ENCODE results near the gene UCK2. TPM values are rescaled to one million over a fixed set of nuclear protein-coding genes. Genes with fewer than 3 reads are reported as not detected.

The UCK2 gene
- total and polyA plus RNA-seq, 10 of the 15 experiments (the other 5 are each of a cell fraction or from before 2014, with no cell fraction given) = 55.3 to 106 (median 84.9) TPM

GRCh38 chr1:165915480-165915879, 88.1 kb downstream of the UCK2 start:
- Histone ChIP-seq H3K4me1 (ENCODE audit: control insufficient read depth, insufficient read depth, low read length) (no peaks in the 10 kb centered on the region), H3K27ac (ENCODE audit: control insufficient read depth, insufficient read depth) (no peak overlapping the region), H3K27me3 (replicated peaks in 1 of 2; ENCODE audit: control insufficient read depth in 2 of 2, insufficient read depth in 2 of 2, low read length in 1 of 2) (no peaks in the 10 kb centered on the region), H3K9ac (ENCODE audit: control insufficient read depth, insufficient read depth, low read length) (no peak overlapping the region), H3K36me3 (ENCODE audit: control insufficient read depth in 2 of 2, insufficient read depth in 2 of 2, low read length in 1 of 2) (peaks cover 2 to 3% of the 10 kb centered on the region in 2 experiments; a peak in 3 of 4 replicates), H3K79me2 (ENCODE audit: control insufficient read depth, insufficient read depth, low read length) (no peaks in the 10 kb centered on the region), H3K9me3 (replicated peaks; ENCODE audit: control insufficient read depth, insufficient read depth, low read length) (no peaks in the 10 kb centered on the region), H3K4me2 (ENCODE audit: control insufficient read depth, insufficient read depth) (no peak overlapping the region), H3K4me3 (no peak overlapping the region), H4K20me1 (ENCODE audit: control insufficient read depth, insufficient read depth) (no peaks in the 10 kb centered on the region), H2AFZ (ENCODE audit: control insufficient read depth, low read depth, low read length) (no peak overlapping the region)
- ChIA-PET POLR2A (interaction anchor here (0.9 kb wide), 1 partner anchor 286 kb away, joined by 3 read pairs; no protein-coding TSS in a partner anchor), SMC1A (ENCODE audit: uncharacterized antibody, unreplicated experiment) (interaction anchor here (0.7 to 6.8 kb wide), 11 partner anchors 33 to 316 kb away, joined by 3 to 65 read pairs (median 4); partner anchors contain the start of genes ALDH9A1 and UCK2), RAD21 (ENCODE audit: unreplicated experiment) (interaction anchor here (1.0 to 1.8 kb wide), 5 partner anchors 44 to 317 kb away, joined by 3 to 9 read pairs (median 3); no protein-coding TSS in a partner anchor), CTCF (interaction anchor here (0.6 to 7.0 kb wide), 16 partner anchors 9 to 323 kb away, joined by 3 to 98 read pairs (median 5); partner anchors contain the start of genes ALDH9A1 and UCK2)
- TF ChIP-seq PAX8 (IDR thresholded peaks at IDR 0.05) = no peak
- no peak for TF ChIP-seq PRDM15 (CRISPR knock-in tag; IDR thresholded peaks at IDR 0.05)
- no peak for TF ChIP-seq SIN3A (IDR thresholded peaks at IDR 0.05; ENCODE audit: low read depth, low read length)
- no peak for TF ChIP-seq ATF2 (IDR thresholded peaks at IDR 0.05; ENCODE audit: low read length)
- TF ChIP-seq POU2F2 (IDR thresholded peaks at IDR 0.05; ENCODE audit: borderline replicate concordance, low read depth, low read length) = no peak
- TF ChIP-seq ZNF384 (IDR thresholded peaks at IDR 0.05; ENCODE audit: borderline replicate concordance, low read depth, low read length) = no peak
- no TSS peak for BruUV-seq (replicated peaks)
- DNase-seq (ENCODE audit: low read depth, low spot score) (no peak), ATAC-seq (no peak), FAIRE-seq (no peak)
- intact Hi-C loops (cut with micrococcal nuclease; ENCODE audit: unreplicated experiment) (loop anchor here (2.0 to 5.0 kb wide), 3 partner anchors 87 to 538 kb away; no protein-coding TSS in a partner anchor), in situ Hi-C loops (cut with MboI) (loop anchor here (5.0 kb wide), 2 partner anchors 313 to 523 kb away; no protein-coding TSS in a partner anchor)
- 93% methylated on average over 2 of the region's 2 CpGs for WGBS (ENCODE audit: insufficient coverage, insufficient replicate concordance, low lambda C conversion rate, missing lambda C conversion rate)
